HFFc6 (cell line): Measurements from ENCODE around the gene TMEM207. TPM values are rescaled to one million over a fixed set of nuclear protein-coding genes. Genes with fewer than 3 reads are reported as not detected.

Experiments
- DNase-seq: peaks from one replicate; pipeline ENCODE4 v3.0.0-alpha.2; 2018
- H3K27ac Mint-ChIP-seq: 2 replicates; pipeline ENCODE4 v1.8.0; 2020; ENCODE audit warnings: mild to moderate bottlenecking, mixed read lengths
- H3K27me3 Mint-ChIP-seq: 2 replicates; pipeline ENCODE4 v1.8.0; 2021; ENCODE audit warnings: mild to moderate bottlenecking, moderate library complexity, mixed read lengths; ENCODE audit not compliant: insufficient read depth
- H3K36me3 Mint-ChIP-seq: 2 replicates; pipeline ENCODE4 v1.8.0; 2021; ENCODE audit warnings: low read depth, mixed read lengths
- H3K4me1 Mint-ChIP-seq: 2 replicates; pipeline ENCODE4 v1.8.0; 2020; ENCODE audit warnings: low read depth, mixed read lengths
- H3K4me3 Mint-ChIP-seq: 2 replicates; pipeline ENCODE4 v1.8.0; 2020; ENCODE audit warnings: mild to moderate bottlenecking, moderate library complexity, mixed read lengths
- H3K9me3 Mint-ChIP-seq: 2 replicates; pipeline ENCODE4 v1.8.0; 2020; ENCODE audit warnings: mild to moderate bottlenecking, mixed read lengths
- total RNA-seq, 6 experiments: library from RNA; stranded (reverse); fragmentation: NEBNext Ultra II Directional; extraction: Animal tissue kit (Norgen Biotek cat#: 25700); gene quantifications; 2 replicates in 1 of 6; 3 replicates in 5 of 6; pipeline ENCODE4 v1.2.3, GENCODE V29; 2021
- TF ChIP-seq, protein P1 (sequence below): fragments of 200-600 bp; sonication (generic); IDR thresholded peaks from 2 replicates; pipeline ENCODE4 v1.5.0; 2021; ENCODE audit warnings: antibody characterized with exemption, mild to moderate bottlenecking

The TMEM207 gene
- total RNA-seq, 6 experiments from 2014 or later = not detected

DNA sequence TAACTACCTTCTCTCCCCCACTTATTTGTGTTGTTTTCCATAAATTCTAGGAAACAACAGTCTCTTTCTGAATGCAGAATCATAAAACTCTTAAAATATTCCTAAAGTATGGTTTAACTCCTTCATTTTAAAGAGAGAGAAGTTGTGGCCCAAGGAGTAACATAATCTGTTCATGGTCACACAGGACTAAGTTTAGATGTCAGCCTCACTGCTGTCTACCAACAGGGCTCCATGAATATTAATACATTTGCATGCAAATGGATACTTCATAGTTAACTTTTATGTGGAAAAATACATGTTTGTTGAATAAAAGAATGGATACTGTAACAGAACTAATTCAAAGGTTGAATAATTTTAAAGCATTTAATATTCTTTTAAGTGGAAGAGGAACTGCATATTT, 45.7 kb upstream of the TMEM207 start:
- no peak overlapping the region for H3K27ac Mint-ChIP-seq
- no peak for DNase-seq

GRCh38 chr3:190494907-190495306, 45.2 kb upstream of the TMEM207 start:
- no peaks in the 10 kb centered on the region for H3K36me3 Mint-ChIP-seq
- H3K27ac Mint-ChIP-seq = no peak overlapping the region
- no peaks in the 10 kb centered on the region for H3K4me1 Mint-ChIP-seq

More for the DNA sequence above, 45.7 kb upstream of the TMEM207 start:
- H3K9me3 Mint-ChIP-seq = no peaks in the 10 kb centered on the region
- TF ChIP-seq, protein P1, sequence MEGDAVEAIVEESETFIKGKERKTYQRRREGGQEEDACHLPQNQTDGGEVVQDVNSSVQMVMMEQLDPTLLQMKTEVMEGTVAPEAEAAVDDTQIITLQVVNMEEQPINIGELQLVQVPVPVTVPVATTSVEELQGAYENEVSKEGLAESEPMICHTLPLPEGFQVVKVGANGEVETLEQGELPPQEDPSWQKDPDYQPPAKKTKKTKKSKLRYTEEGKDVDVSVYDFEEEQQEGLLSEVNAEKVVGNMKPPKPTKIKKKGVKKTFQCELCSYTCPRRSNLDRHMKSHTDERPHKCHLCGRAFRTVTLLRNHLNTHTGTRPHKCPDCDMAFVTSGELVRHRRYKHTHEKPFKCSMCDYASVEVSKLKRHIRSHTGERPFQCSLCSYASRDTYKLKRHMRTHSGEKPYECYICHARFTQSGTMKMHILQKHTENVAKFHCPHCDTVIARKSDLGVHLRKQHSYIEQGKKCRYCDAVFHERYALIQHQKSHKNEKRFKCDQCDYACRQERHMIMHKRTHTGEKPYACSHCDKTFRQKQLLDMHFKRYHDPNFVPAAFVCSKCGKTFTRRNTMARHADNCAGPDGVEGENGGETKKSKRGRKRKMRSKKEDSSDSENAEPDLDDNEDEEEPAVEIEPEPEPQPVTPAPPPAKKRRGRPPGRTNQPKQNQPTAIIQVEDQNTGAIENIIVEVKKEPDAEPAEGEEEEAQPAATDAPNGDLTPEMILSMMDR = no peak
- H3K27me3 Mint-ChIP-seq = no peaks in the 10 kb centered on the region; the same call in 1 of the 2 replicates
- no peak overlapping the region for H3K4me3 Mint-ChIP-seq
- H3K36me3 Mint-ChIP-seq = no peaks in the 10 kb centered on the region
- no peaks in the 10 kb centered on the region for H3K4me1 Mint-ChIP-seq

DNA sequence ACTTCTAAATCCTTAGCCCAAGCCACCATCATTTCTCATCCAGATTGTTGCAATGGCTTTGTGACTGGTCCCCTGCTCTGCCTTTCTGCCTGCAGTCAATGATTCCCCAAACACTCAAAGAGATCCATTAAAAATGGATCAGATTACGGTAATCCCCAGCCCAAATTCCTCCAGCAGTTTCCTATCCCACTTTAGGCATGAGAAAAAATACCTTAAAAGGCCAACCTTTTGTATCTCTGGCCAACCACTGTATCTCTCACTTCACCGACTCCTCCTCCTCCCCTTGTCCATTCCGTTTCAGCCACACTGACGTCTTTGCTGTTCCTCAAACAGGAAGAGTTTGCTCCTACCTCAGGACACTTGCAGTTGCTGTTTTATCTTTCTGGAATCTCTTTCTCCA, 43.3 kb upstream of the TMEM207 start:
- Mint-ChIP-seq H3K27ac (no peak overlapping the region), H3K4me3 (no peak overlapping the region), H3K9me3 (no peaks in the 10 kb centered on the region), H3K36me3 (no peaks in the 10 kb centered on the region), H3K4me1 (no peaks in the 10 kb centered on the region), H3K27me3 (no peaks in the 10 kb centered on the region; the same call in none of the 2 replicates)
- TF ChIP-seq, protein P1 = no peak
- no peak for DNase-seq

More at GRCh38 chr3:190494907-190495306, 45.2 kb upstream of the TMEM207 start:
- Mint-ChIP-seq H3K4me3 (no peak overlapping the region), H3K9me3 (no peaks in the 10 kb centered on the region), H3K27me3 (no peaks in the 10 kb centered on the region; the same call in 1 of the 2 replicates)
- DNase-seq = no peak
- TF ChIP-seq, protein P1 = no peak

- no peaks in the 10 kb centered on the region for H3K9me3 Mint-ChIP-seq
- no peaks in the 10 kb centered on the region for H3K4me1 Mint-ChIP-seq
- no peak overlapping the region for H3K27ac Mint-ChIP-seq
- H3K27me3 Mint-ChIP-seq = no peaks in the 10 kb centered on the region; the same call in none of the 2 replicates
- H3K4me3 Mint-ChIP-seq = no peak overlapping the region
- TF ChIP-seq, protein P1 = no peak
- DNase-seq = no peak
- no peaks in the 10 kb centered on the region for H3K36me3 Mint-ChIP-seq
Measured at GRCh38 chr3:190492129-190492528, 42.4 kb upstream of the TMEM207 start.

DNA sequence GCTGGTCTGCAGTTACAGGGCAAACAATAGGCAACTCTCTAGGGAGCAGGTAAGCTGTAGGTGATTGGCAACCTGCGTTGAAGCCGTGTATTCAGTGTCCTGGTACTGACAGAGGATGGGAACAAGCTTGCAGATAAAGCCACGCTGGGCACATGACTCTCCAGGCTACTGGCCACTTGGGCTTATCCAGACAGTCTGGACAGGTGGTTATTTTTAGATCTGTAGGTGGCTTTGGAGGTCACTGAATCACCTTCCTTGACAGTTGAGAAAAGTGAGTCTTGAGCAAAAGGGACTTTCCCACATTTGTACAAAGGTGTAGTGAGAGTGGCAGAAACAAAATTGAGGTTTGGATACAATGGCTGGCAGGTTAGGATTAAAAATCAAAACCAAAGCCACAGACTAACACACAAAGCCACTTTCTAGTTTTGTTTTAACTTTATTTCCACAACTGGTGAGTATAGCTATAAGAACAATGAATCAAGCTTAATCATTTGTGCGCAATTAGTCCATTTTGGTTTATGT, 41.9 kb upstream of the TMEM207 start:
- no peak overlapping the region for H3K4me3 Mint-ChIP-seq
- H3K9me3 Mint-ChIP-seq = no peaks in the 10 kb centered on the region
- H3K4me1 Mint-ChIP-seq = no peaks in the 10 kb centered on the region
- no peaks in the 10 kb centered on the region; the same call in none of the 2 replicates for H3K27me3 Mint-ChIP-seq
- TF ChIP-seq, protein P1 = no peak
- H3K27ac Mint-ChIP-seq = no peak overlapping the region
- DNase-seq = no peak
- H3K36me3 Mint-ChIP-seq = no peaks in the 10 kb centered on the region
